HL-60 (cell line): ENCODE measurements around the gene DLL1.

Experiments used
- CTCF ChIP-seq: IDR thresholded peaks from one replicate; pipeline ENCODE4 v1.5.1; 2011; ENCODE audit warnings: low read length, control low read depth, inconsistent platforms; ENCODE audit not compliant: insufficient read depth
- GABPA ChIP-seq: IDR thresholded peaks from 2 replicates; pipeline ENCODE4 v1.6.1; 2012; ENCODE audit warnings: low read depth
- POLR2AphosphoS5 ChIP-seq: IDR thresholded peaks from 2 replicates; pipeline ENCODE4 v1.6.1; 2012; ENCODE audit warnings: low read depth
- REST ChIP-seq: IDR thresholded peaks from 2 replicates; pipeline ENCODE4 v1.6.1; 2012; ENCODE audit warnings: low read depth; ENCODE audit not compliant: insufficient replicate concordance

GRCh38 chr6:170273191-170273590 is 17.7 kb downstream of the DLL1 start:
- TF ChIP-seq CTCF: no peak
- no peak for TF ChIP-seq POLR2AphosphoS5
- no peak for TF ChIP-seq REST
- no peak for TF ChIP-seq GABPA
